ENCODE data around the gene EIF5A. TPM values are rescaled to one million over a fixed set of nuclear protein-coding genes. Genes with fewer than 3 reads are reported as not detected.
A peak's percentile ranks its signal among the peaks of the same experiment; 100 is the strongest.

The EIF5A gene
- total and polyA plus RNA-seq, 2 of the 8 experiments (the other 6 are each of a cell fraction or from before 2014, with no cell fraction given) = 717 to 1,172 TPM

GRCh38 chr17:7329374-7329996 lies 22.1 kb downstream of the EIF5A start:
- Histone ChIP-seq H3K27me3 (replicated peaks in 1 of 4; ENCODE audit: control insufficient read depth in 3 of 4, extremely low read depth in 1 of 4, insufficient read depth in 3 of 4, low read length in 3 of 4) (no peaks in the 10 kb centered on the region; a peak in 1 of 7 replicates), H3K14ac (ENCODE audit: insufficient read length) (peak overlapping the region; percentile 90), H4K5ac (ENCODE audit: insufficient read length, low read depth, low read length) (peak overlapping the region; percentile 88), H3K23me2 (ENCODE audit: low read depth, low read length) (peaks cover 8% of the 10 kb centered on the region), H2AK5ac (ENCODE audit: low read depth, low read length) (no peak overlapping the region), H3K79me1 (ENCODE audit: low read depth, low read length) (peaks cover 2% of the 10 kb centered on the region; the same call in 1 of the 2 replicates), H3K23ac (ENCODE audit: insufficient read length) (no peak overlapping the region), H4K91ac (replicated peaks; ENCODE audit: insufficient read length, low read length) (peak overlapping the region; percentile 81), H3K4me2 (ENCODE audit: insufficient read depth in 1 of 2, low read depth in 2 of 2, low read length in 2 of 2) (peak overlapping the region; percentile 95 to 96), H2BK15ac (ENCODE audit: low read length) (0 out of 2 replicates have a peak overlapping the region, but pooled peaks have one; percentile 10), H3K9ac (replicated peaks in 1 of 4; ENCODE audit: extremely low read depth in 1 of 4, low read depth in 3 of 4, low read length in 3 of 4) (peak overlapping the region in 3 of 4 experiments; percentile 84 to 85 (median 84); a peak in 6 of 7 replicates), H3K79me2 (ENCODE audit: control insufficient read depth in 1 of 2, insufficient read depth in 2 of 2, low read length in 2 of 2) (peaks cover 0 to 14% of the 10 kb centered on the region in 2 experiments; a peak in 2 of 4 replicates), H2BK12ac (ENCODE audit: low read depth, low read length) (peak overlapping the region; percentile 29; the same call in 1 of the 2 replicates), H3K4ac (replicated peaks; ENCODE audit: insufficient read length, low read depth, low read length) (no peak overlapping the region), H4K8ac (ENCODE audit: extremely low read depth, insufficient read depth, low read length) (peak overlapping the region; percentile 81; the same call in 1 of the 2 replicates), H2AFZ (ENCODE audit: low read length) (no peak overlapping the region), H4K20me1 (replicated peaks in 1 of 2; ENCODE audit: control insufficient read depth in 1 of 2, insufficient read depth in 2 of 2, low read length in 2 of 2) (peaks cover 0 to 1% of the 10 kb centered on the region in 2 experiments), H3K9me3 (ENCODE audit: insufficient read depth in 2 of 2, low read depth in 1 of 2, low read length in 1 of 2) (no peaks in the 10 kb centered on the region), H3K56ac (replicated peaks; ENCODE audit: insufficient read length, low read depth, low read length) (peak overlapping the region; percentile 90), H3K27ac (ENCODE audit: low read depth, low read length) (peak overlapping the region; percentile 84), H2BK5ac (ENCODE audit: low read depth, low read length) (peak overlapping the region; percentile 20), H3K4me3 (ENCODE audit: extremely low read depth in 1 of 4, insufficient read depth in 2 of 4, low read depth in 3 of 4, low read length in 4 of 4) (peak overlapping the region; percentile 69 to 97 (median 82)), H3K36me3 (ENCODE audit: control insufficient read depth in 2 of 4, insufficient read depth in 4 of 4, low read length in 3 of 4) (peaks cover 0 to 7% (median 3%) of the 10 kb centered on the region in 4 experiments; a peak in 4 of 8 replicates), H3K4me1 (replicated peaks in 1 of 4; ENCODE audit: control insufficient read depth in 3 of 4, insufficient read depth in 4 of 4, low read length in 3 of 4) (peaks cover 0 to 19% (median 8%) of the 10 kb centered on the region in 4 experiments; a peak in 6 of 7 replicates), H3K18ac (ENCODE audit: extremely low read depth, low read length) (peak overlapping the region; percentile 57), H2BK120ac (replicated peaks; ENCODE audit: low read depth, low read length) (no peak overlapping the region), H2BK20ac (ENCODE audit: low read length) (no peak overlapping the region)
- FAIRE-seq (peak; percentile 95), DNase-seq (ENCODE audit: low read depth in 1 of 2, low spot score in 2 of 2) (peak; percentile 95 to 99)
- CTCF ChIA-PET (ENCODE audit: partially characterized antibody) = interaction anchor here (0.7 to 9.3 kb wide), 14 partner anchors 14 to 358 kb away, joined by 3 to 167 read pairs (median 5); partner anchors contain the start of genes GPS2, SENP3, TMEM95 and TP53
- POLR2A ChIA-PET (ENCODE audit: partially characterized antibody) = interaction anchor here (0.5 to 13.4 kb wide), 30 partner anchors 9 to 254 kb away, joined by 3 to 223 read pairs (median 4); partner anchors contain the start of genes ACADVL, ACAP1, CHRNB1 and CLDN7
- WGBS, 2 experiments (ENCODE audit: extremely low coverage in 1 of 2, insufficient coverage in 1 of 2, insufficient read length in 1 of 2, insufficient replicate concordance in 2 of 2, low coverage in 1 of 2, low lambda C conversion rate in 2 of 2, missing lambda C conversion rate in 1 of 2) = 0% methylated on average over 43 of the region's 43 CpGs; no CpG with 5 or more reads in 1 of the 2 experiments
- TF ChIP-seq KDM1A (IDR thresholded peaks at IDR 0.05; ENCODE audit: borderline replicate concordance, low read length) (no peak), ASH2L (IDR thresholded peaks at IDR 0.05; ENCODE audit: low read length) (peak; percentile 31), KDM5A (IDR thresholded peaks at IDR 0.05; ENCODE audit: low read length) (no peak; the same call in 1 of the 2 replicates), USF2 (IDR thresholded peaks at IDR 0.05; ENCODE audit: low read length) (0 out of 2 replicates have a peak, but pooled peaks have one; percentile 45), SIN3A (conservative IDR thresholded peaks at IDR 0.05 in 1 of 2, IDR thresholded peaks at IDR 0.05 in 1 of 2; ENCODE audit: low read depth in 1 of 2, low read length in 2 of 2) (peak in 1 of 2 experiments; percentile 81; a peak in 2 of 4 replicates), GABPA (IDR thresholded peaks at IDR 0.05; ENCODE audit: borderline replicate concordance, insufficient read depth, low read length) (no peak), CREB1 (IDR thresholded peaks at IDR 0.05) (peak; percentile 82), RAD21 (IDR thresholded peaks at IDR 0.05 in 1 of 2, conservative IDR thresholded peaks at IDR 0.05 in 1 of 2; ENCODE audit: low read depth in 2 of 2, low read length in 2 of 2) (peak in 1 of 2 experiments; percentile 3; a peak in 1 of 4 replicates), CHD2 (IDR thresholded peaks at IDR 0.05; ENCODE audit: low read length) (0 out of 2 replicates have a peak, but pooled peaks have one; percentile 6)

Data from H1 (cell line).